Measurements from ENCODE around the gene PIP5K1C. TPM values are rescaled to one million over a fixed set of nuclear protein-coding genes. Genes with fewer than 3 reads are reported as not detected.

The PIP5K1C gene
- total RNA-seq, 2 experiments from 2014 or later: 18.9 to 23.5 TPM

DNA sequence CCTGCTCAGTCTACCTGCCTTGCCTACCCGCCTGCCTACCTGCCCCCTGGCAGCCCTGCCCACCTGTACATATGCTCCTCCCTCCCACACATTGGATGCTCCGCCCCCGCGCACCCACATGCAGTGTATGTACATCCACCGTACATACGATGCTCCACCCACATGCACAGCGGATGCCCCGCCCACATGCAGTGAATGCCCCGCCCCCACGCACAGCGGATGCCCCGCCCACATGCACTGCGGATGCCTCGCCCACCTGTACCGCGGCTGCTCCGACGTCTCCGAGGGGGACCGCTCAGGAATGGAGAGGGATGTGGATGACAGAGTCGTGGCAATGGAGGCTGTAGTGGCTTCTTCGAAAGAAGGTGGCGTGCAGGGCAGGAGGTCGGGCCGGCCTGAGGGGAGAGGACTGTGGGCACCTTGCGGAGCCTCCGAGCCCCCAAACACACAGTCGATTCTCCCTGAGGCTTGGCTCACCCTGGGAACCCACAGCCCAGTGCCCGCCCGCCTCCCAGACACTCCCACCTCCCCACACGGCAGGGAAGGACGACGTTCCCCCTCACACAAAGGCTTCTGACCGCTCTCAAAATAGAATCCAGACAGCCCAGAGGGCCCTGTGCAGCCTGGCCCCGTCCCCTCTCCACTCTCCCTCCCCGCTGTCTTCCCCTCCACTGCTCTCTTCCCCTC lies 57.1 kb downstream of the PIP5K1C start:
- Mint-ChIP-seq H3K36me3 (peaks cover 4% of the 10 kb centered on the region), H3K9me3 (no peaks in the 10 kb centered on the region), H3K27me3 (no peaks in the 10 kb centered on the region), H3K27ac (no peak overlapping the region), H3K4me1 (no peaks in the 10 kb centered on the region), H3K4me3 (no peak overlapping the region)
- ATAC-seq (ENCODE audit: low read depth): no peak
- DNase-seq: no peak
- POLR2A ChIA-PET: no interaction called here

DNA sequence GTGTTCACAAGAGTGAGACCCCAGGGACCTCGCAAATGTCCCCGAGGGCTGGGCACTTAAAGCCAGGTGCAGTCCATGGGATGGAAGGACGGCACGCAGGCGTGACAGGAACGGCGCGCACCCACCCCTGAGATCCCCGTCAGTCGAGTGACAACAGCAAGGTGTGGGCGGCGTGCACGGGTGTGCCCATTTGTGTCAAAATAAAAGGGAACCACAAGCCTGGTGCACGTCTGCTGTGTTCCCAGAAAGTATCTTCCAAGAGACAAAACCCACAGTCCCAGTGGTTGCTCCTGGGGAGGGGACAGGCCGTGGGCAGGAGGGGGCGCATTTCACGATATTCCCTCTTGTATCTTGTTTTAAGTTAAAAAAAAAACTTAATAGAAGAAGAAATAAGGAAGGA lies 58.0 kb downstream of the PIP5K1C start:
- POLR2A ChIA-PET: no interaction called here
- no peaks in the 10 kb centered on the region for H3K27me3 Mint-ChIP-seq
- H3K27ac Mint-ChIP-seq: no peak overlapping the region
- H3K4me3 Mint-ChIP-seq: no peak overlapping the region
- no peak for ATAC-seq (ENCODE audit: low read depth)
- DNase-seq: no peak
- no peaks in the 10 kb centered on the region for H3K9me3 Mint-ChIP-seq
- peaks cover 4% of the 10 kb centered on the region for H3K36me3 Mint-ChIP-seq
- H3K4me1 Mint-ChIP-seq: no peaks in the 10 kb centered on the region

DNA sequence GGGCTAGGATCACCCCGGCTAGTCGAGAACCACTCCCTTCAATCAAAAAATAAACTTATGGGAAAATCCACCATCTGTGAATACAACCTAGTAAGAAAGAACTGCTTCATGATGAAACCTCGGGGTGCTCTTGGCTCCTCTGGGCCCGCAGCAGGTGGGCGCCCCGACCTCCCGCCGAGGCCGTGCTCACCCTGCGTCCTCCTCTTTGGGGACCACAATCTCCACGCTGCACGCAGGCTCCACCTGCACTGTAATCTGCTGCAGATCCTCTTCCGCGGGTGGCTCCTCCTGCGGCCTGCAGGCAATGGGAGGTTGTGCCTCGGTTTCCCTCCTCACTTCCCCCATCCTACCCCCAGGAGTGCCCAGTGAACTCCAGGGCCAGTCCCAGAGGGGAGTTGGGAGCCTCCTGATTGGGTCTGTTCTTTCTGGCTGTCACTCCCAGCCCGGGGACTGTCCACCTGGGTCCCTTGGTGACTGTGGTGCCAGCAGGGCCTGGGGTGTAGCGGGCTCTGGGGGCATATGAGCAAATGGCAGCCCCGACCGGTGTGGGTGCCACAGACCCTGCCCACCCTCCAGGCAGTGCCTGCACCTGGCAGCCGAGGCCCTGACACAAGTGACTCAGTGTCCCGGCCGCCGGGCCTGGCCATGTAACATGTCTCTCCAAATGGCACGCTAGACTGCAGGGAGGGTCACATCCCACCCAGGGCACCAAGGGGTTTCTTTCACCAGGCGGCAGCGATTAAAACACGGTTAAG lies 58.6 kb downstream of the PIP5K1C start:
- Mint-ChIP-seq H3K9me3 (no peaks in the 10 kb centered on the region), H3K27me3 (no peaks in the 10 kb centered on the region), H3K4me3 (no peak overlapping the region), H3K36me3 (peaks cover 4% of the 10 kb centered on the region), H3K4me1 (no peaks in the 10 kb centered on the region), H3K27ac (no peak overlapping the region)
- DNase-seq: no peak
- POLR2A ChIA-PET: no interaction called here
- no peak for ATAC-seq (ENCODE audit: low read depth)

DNA sequence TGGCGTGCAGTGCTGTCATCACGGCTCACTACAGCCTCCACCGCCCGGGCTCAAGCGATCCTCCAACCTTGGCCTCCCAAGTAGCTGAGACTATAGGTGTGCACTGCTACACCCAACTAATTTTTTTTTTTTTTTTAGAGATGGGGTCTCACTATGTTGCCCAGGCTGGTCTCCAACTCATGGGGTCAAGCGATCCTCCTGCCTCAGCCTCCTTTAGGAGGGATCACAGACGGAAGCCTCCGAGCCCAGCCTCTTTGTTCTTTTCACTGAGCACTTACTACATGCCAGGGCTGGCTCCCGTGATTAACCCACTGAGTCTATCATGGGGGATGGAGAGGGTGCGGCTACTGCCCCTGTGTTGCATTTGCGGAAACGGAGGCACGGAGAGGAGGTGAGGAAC lies 60.8 kb downstream of the PIP5K1C start:
- no peaks in the 10 kb centered on the region for H3K4me1 Mint-ChIP-seq
- peaks cover 3% of the 10 kb centered on the region for H3K36me3 Mint-ChIP-seq
- DNase-seq (no peak), ATAC-seq (ENCODE audit: low read depth) (no peak)
- POLR2A ChIA-PET: no interaction called here
- no peak overlapping the region for H3K27ac Mint-ChIP-seq
- no peaks in the 10 kb centered on the region for H3K9me3 Mint-ChIP-seq
- H3K4me3 Mint-ChIP-seq: no peak overlapping the region
- H3K27me3 Mint-ChIP-seq: no peaks in the 10 kb centered on the region

DNA sequence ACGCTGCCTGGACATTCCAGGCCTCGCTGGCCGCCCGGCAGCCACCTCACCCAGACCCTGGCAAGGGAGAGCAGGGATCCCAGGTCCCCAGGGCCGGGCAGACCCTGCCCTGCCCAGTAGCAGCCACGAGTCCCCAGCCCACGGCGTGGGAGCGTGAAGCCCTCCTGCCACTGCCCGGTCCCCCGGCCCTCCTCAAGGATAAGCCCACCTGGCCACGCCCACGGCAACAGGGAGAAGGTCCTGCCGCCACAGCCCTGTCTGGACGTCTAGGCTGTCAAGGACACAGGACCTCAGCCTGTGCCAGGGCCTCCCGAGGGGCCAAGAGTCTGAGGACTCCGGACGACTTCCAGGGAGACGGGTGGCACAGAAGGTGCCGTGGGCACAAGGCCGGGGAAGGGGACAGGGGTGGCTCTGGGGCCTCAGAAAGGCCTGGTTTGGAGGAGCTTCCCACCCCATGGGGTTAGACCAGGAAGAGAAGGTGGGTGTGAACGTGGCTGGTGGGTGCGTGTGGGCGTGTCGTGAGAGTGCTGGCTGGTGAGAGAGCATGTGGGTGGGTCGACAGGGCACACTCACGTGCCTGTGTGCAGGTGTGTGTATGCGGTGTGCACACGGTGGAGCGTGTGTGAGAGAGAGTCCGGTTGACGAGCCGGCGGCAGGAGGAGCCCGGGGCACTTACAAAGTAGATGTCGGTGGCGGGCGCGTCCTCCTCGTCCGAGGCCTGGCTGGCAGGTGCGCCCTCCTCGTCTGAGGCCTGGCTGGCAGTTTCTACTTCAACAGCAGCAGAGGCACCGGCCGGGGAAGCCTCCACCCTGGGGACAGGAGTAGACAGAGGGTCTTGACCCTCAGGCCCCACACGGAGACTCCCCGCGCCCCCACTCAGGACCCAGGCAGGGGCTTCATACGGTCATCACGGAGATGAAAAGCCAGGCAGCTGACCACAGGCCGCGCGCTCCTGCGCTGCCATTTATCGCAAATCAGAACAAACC lies 61.8 kb downstream of the PIP5K1C start:
- DNase-seq: no peak
- Mint-ChIP-seq H3K36me3 (peaks cover 3% of the 10 kb centered on the region), H3K4me1 (no peaks in the 10 kb centered on the region), H3K4me3 (no peak overlapping the region), H3K27me3 (no peaks in the 10 kb centered on the region), H3K27ac (no peak overlapping the region), H3K9me3 (no peaks in the 10 kb centered on the region)
- no peak for ATAC-seq (ENCODE audit: low read depth)
- POLR2A ChIA-PET: no interaction called here

DNA sequence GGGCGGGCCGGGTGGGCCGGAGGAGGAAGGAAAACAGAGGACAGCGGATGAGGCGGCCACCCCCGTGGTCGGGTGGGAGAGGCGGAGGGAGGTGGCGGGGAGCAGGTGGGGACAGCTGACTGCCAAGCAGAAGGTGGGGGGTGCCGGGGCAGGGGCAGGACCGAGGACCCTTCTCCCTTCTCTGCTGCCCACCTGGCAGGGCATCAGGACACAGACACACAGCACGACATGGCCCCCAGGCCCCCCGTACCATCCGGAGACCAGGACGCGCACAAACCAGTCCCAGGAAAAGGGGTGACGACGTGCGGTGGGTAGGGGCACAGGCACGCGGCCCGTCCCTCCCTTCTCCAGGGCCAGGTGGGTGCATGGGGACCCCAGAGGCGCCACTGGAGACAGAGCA lies 62.6 kb downstream of the PIP5K1C start:
- POLR2A ChIA-PET: no interaction called here
- no peaks in the 10 kb centered on the region for H3K27me3 Mint-ChIP-seq
- no peak overlapping the region for H3K27ac Mint-ChIP-seq
- H3K4me3 Mint-ChIP-seq: no peak overlapping the region
- no peaks in the 10 kb centered on the region for H3K4me1 Mint-ChIP-seq
- DNase-seq (no peak), ATAC-seq (ENCODE audit: low read depth) (no peak)
- H3K9me3 Mint-ChIP-seq: no peaks in the 10 kb centered on the region
- peaks cover 3% of the 10 kb centered on the region for H3K36me3 Mint-ChIP-seq

DNA sequence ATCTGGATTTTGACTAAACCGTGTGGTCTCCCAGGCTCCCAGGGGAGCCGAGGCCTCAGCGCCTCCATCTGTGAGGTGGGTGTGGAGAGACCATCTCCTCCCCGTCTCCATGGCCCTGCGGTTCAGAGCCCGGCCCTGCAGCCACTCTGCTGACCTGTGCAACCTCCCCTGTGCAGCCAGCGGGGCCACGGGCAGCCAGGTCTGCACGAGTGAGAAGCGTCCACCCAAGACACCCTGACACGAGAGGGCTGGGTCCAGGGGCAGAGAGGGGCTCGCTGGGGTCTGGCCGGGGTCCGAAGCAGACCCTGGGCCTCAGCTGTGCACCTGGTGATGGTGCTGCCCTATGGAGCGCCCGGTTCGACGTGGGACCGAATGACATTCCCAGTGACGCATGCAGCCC lies 63.3 kb downstream of the PIP5K1C start:
- Mint-ChIP-seq H3K4me1 (no peaks in the 10 kb centered on the region), H3K27ac (no peak overlapping the region), H3K9me3 (no peaks in the 10 kb centered on the region), H3K4me3 (no peak overlapping the region), H3K36me3 (peaks cover 3% of the 10 kb centered on the region), H3K27me3 (no peaks in the 10 kb centered on the region)
- ATAC-seq (ENCODE audit: low read depth) (no peak), DNase-seq (no peak)
- POLR2A ChIA-PET: no interaction called here

DNA sequence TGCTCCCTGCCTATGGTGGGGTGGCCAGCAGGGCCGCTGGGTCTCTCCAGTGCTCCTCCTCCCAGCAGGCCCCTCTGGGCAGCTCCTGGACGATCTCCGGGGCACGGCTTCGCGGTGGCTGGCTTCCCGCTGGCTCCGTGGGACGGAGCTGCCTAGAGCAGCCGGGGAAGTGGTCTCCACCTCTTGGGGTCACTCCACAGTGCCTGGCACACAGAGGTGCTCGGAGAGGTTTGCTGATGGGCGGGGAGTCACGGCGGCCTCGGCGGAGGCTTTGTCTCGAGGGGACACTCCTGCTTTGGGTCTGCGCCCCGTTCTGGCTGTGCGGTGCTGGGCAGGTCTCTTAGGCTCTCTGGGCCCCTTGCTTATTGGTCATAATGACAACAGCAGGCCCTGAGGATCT lies 63.8 kb downstream of the PIP5K1C start:
- ATAC-seq (ENCODE audit: low read depth) (no peak), DNase-seq (no peak)
- Mint-ChIP-seq H3K9me3 (no peaks in the 10 kb centered on the region), H3K27ac (no peak overlapping the region), H3K4me3 (no peak overlapping the region), H3K27me3 (no peaks in the 10 kb centered on the region), H3K36me3 (peaks cover 3% of the 10 kb centered on the region), H3K4me1 (no peaks in the 10 kb centered on the region)
- POLR2A ChIA-PET: no interaction called here

DNA sequence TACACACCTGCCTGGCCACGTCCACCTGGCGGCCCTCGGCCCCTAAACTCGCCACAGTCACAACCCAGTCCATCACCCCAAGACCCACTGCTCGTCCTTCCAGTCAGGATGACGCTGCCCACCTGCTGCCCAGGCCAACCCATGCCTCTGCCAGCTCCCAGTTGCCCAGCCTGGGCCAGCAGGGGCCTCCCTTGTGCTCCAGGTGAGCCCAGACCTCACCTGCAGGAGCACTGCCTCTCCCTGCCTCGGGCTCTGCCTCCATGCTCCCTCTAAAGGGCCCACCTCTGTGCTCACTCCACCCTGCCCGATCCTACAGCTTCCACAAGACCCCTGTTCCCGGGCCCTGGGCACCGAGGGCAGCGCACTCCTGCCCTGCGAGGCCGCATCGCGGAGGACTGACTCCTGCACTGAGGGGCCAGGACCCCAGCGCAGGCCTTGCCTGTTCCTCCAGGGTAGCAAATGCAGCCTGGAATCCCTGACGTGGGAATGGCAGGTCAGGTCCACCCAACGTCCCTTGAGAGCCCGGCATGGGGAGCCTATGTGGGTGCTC lies 65.7 kb downstream of the PIP5K1C start:
- H3K4me1 Mint-ChIP-seq: no peaks in the 10 kb centered on the region
- H3K27me3 Mint-ChIP-seq: no peaks in the 10 kb centered on the region
- H3K4me3 Mint-ChIP-seq: no peak overlapping the region
- ATAC-seq (ENCODE audit: low read depth) (no peak), DNase-seq (no peak)
- peaks cover 3% of the 10 kb centered on the region for H3K36me3 Mint-ChIP-seq
- H3K27ac Mint-ChIP-seq: peak overlapping the region; percentile 21
- H3K9me3 Mint-ChIP-seq: no peaks in the 10 kb centered on the region
- POLR2A ChIA-PET: no interaction called here

DNA sequence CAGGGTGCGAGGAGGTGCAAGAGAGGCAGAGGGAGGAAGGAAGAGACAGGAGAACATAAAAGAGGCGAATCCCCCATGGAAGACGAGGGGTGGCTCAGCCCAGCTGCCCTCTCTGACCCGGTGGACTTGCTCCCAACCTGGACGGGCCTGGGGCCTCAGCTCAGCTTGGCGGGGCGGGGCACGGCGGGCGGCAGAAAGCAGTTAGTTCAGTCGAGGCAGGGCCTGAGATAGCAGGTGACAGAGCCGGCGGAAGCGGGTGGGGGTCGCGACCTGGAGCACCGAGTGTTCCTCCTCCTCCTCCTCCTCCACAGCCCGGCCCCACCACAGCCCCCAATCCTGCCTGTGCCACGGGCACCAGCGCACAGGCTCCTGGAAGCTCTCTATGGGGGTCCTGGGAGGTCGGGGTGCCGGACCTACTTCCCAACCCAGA lies 66.7 kb downstream of the PIP5K1C start:
- POLR2A ChIA-PET: no interaction called here
- Mint-ChIP-seq H3K9me3 (no peaks in the 10 kb centered on the region), H3K27me3 (no peaks in the 10 kb centered on the region), H3K27ac (no peak overlapping the region), H3K4me1 (no peaks in the 10 kb centered on the region), H3K4me3 (no peak overlapping the region), H3K36me3 (peaks cover 2% of the 10 kb centered on the region)
- no peak for ATAC-seq (ENCODE audit: low read depth)
- DNase-seq: no peak

DNA sequence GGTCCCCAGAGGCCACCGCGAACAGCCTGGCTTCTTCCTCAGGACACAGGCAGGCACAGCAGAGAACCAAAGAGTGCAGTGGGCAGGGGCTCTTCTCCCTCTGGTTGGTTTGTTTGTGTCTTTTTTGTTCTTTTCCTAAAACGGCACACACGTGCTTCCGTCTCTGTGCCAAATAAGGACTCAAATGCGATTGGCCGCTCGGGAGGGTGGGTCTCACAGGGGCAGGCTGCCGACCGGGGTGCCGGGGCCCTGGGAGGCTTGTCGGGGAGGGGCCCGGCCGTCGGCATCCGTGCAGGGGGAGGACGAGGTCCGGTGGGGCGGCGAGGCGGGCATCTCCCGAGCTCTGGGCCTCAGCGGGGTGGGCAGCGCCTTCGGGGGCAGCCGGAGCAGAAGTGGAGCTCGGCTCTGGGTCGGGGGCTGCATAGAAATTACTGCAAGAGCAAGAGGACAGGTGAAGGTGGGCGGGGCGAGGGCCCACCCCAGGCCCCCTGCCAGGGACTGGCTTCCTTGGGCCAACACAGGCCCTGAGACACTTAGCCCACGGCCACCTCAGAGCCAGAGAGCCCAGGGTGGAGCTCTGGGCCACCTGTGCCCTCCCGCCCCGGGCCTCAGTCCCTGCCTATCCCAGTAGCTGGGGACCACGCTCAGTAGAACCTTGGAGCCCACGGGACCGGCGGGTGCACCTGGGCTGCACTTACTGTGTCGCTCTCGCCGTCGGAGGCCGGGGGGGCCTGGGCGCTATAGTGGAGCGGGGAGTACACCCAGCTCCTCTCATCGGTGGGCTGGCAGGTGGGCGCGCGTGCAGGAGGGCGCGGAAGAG lies 67.3 kb downstream of the PIP5K1C start:
- no peaks in the 10 kb centered on the region for H3K36me3 Mint-ChIP-seq
- no peak overlapping the region for H3K27ac Mint-ChIP-seq
- H3K4me1 Mint-ChIP-seq: no peaks in the 10 kb centered on the region
- no peaks in the 10 kb centered on the region for H3K9me3 Mint-ChIP-seq
- H3K4me3 Mint-ChIP-seq: no peak overlapping the region
- ATAC-seq (ENCODE audit: low read depth): no peak
- DNase-seq: no peak
- no peaks in the 10 kb centered on the region for H3K27me3 Mint-ChIP-seq
- POLR2A ChIA-PET: no interaction called here

DNA sequence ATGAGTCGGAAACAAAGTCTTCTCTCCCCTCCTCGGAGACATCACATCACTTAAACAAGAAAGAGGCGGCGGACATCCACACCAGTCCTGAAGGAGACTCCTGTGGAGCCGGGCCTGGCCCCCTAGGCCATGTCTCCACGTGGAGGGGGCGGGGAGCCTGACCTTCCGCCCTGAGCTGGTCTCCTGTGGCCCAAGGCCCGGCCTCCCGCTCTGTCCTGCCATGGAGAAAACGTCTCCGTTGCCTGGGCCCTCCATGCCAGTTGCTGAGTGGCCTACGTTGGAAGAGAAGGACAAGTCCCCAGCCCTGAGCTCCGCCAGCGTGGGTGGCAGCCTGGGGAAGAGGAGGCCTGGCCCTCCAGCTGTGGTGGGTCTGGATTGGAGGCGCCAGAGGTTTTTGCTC lies 68.2 kb downstream of the PIP5K1C start:
- no peak for DNase-seq
- no peaks in the 10 kb centered on the region for H3K36me3 Mint-ChIP-seq
- POLR2A ChIA-PET: no interaction called here
- H3K27me3 Mint-ChIP-seq: no peaks in the 10 kb centered on the region
- H3K27ac Mint-ChIP-seq: no peak overlapping the region
- H3K4me1 Mint-ChIP-seq: peaks cover under 1% of the 10 kb centered on the region
- no peak overlapping the region for H3K4me3 Mint-ChIP-seq
- H3K9me3 Mint-ChIP-seq: no peaks in the 10 kb centered on the region
- no peak for ATAC-seq (ENCODE audit: low read depth)
